KOPT-K1 (cell line): ENCODE data around the gene GAL3ST1.

ENCODE experiments used
- H3K27ac ChIP-seq: fragments of 200-600 bp; sonication (generic); 2 replicates; pipeline ENCODE4 v1.5.1; 2016; ENCODE audit warnings: antibody characterized with exemption, mild to moderate bottlenecking, low read depth, low read length; ENCODE audit not compliant: poor library complexity, severe bottlenecking
- H3K36me3 ChIP-seq: fragments of 200-600 bp; sonication (generic); 2 replicates; pipeline ENCODE4 v1.5.1; 2017; ENCODE audit warnings: antibody characterized with exemption, mild to moderate bottlenecking, low read length, moderate library complexity; ENCODE audit not compliant: insufficient read depth
- H3K9me3 ChIP-seq: fragments of 200-600 bp; sonication (generic); 2 replicates; pipeline ENCODE4 v1.5.1; 2017; ENCODE audit warnings: antibody characterized with exemption, low read length, mild to moderate bottlenecking; ENCODE audit not compliant: insufficient read depth, poor library complexity, severe bottlenecking

Gene GAL3ST1

GRCh38 chr22:30511109-30511508 is 63.4 kb downstream of the GAL3ST1 start:
- H3K27ac ChIP-seq: no peak overlapping the region
- peaks cover 7% of the 10 kb centered on the region for H3K9me3 ChIP-seq
- no peaks in the 10 kb centered on the region for H3K36me3 ChIP-seq

- Histone ChIP-seq H3K36me3 (no peaks in the 10 kb centered on the region), H3K9me3 (peaks cover 7% of the 10 kb centered on the region), H3K27ac (no peak overlapping the region)
These were observed 66.2 kb downstream of the GAL3ST1 start for GRCh38 chr22:30508216-30508615.

GRCh38 chr22:30507670-30508069 is 66.8 kb downstream of the GAL3ST1 start:
- H3K9me3 ChIP-seq: peaks cover 7% of the 10 kb centered on the region
- H3K27ac ChIP-seq: no peak overlapping the region
- H3K36me3 ChIP-seq: no peaks in the 10 kb centered on the region

- no peak overlapping the region for H3K27ac ChIP-seq
- no peaks in the 10 kb centered on the region for H3K36me3 ChIP-seq
- no peaks in the 10 kb centered on the region for H3K9me3 ChIP-seq
These were observed 67.9 kb downstream of the GAL3ST1 start for GRCh38 chr22:30506507-30506968.
